Esophagus muscularis mucosa (tissue), 4 donors: ENCODE results near the gene ST6GALNAC6. TPM values are rescaled to one million over a fixed set of nuclear protein-coding genes. Genes with fewer than 3 reads are reported as not detected.

Experiments
- DNase-seq: peaks from one replicate; pipeline ENCODE4 v3.0.0-alpha.2; 2017; ENCODE audit errors: extremely low spot score
- H3K27ac ChIP-seq, 4 donors: fragments of 200-600 bp; sonication (generic); replicated peaks in 1 of 4; 1 replicate in 3 of 4; 2 replicates in 1 of 4; pipeline ENCODE4 v1.5.1; 2016 to 2019; ENCODE audit warnings: mild to moderate bottlenecking in 1 of 4
- H3K27me3 ChIP-seq, 4 donors: fragments of 200-600 bp; sonication (generic); one replicate each; pipeline versions ENCODE4 v1.5.1 to v1.6.0; 2016 to 2019
- H3K36me3 ChIP-seq, 4 donors: fragments of 200-600 bp; sonication (generic); one replicate each; pipeline ENCODE4 v1.5.1; 2016 to 2019
- H3K4me1 ChIP-seq, 4 donors: fragments of 200-600 bp; sonication (generic); one replicate each; pipeline ENCODE4 v1.5.1; 2016 to 2019
- H3K4me3 ChIP-seq, 4 donors: fragments of 200-600 bp; sonication (generic); 1 replicate in 2 of 4; 2 replicates in 2 of 4; pipeline ENCODE4 v1.5.1; 2016 to 2019; ENCODE audit warnings: mild to moderate bottlenecking in 4 of 4, moderate library complexity in 1 of 4
- H3K9me3 ChIP-seq, 4 donors: fragments of 200-600 bp; sonication (generic); 1 replicate in 3 of 4; 2 replicates in 1 of 4; pipeline ENCODE4 v1.5.1; 2016 to 2019
- EP300 ChIP-seq: sonication (generic); formaldehyde crosslinking; IDR thresholded peaks from one replicate; pipeline ENCODE4 v1.6.1; 2017; ENCODE audit warnings: antibody characterized with exemption
- POLR2A ChIP-seq: fragments of 450-650 bp; IDR thresholded peaks from one replicate; pipeline ENCODE4 v1.6.1; 2017; ENCODE audit warnings: antibody characterized with exemption, moderate library complexity, mild to moderate bottlenecking, low read depth
- POLR2AphosphoS5 ChIP-seq, 2 donors: sonication (generic); formaldehyde crosslinking; IDR thresholded peaks; one replicate each; pipeline ENCODE4 v1.6.1; 2017; ENCODE audit warnings: antibody characterized with exemption in 2 of 2
- WGBS: methylation state at CpG from one replicate; pipeline ENCODE4 v1.1.5; 2018; 5-methylcytosine and 5-hydroxymethylcytosine counted together
- intact Hi-C: fragments of 100-400 bp; cut with DNase I; formaldehyde crosslinking; loops from one replicate; pipeline ENCODE4 v1.15.1; 2023
- total RNA-seq, 4 donors: library from RNA; depleted of rRNA; stranded (reverse); fragments of >200 nt; gene quantifications; one replicate each; pipeline versions ENCODE4 v1.1.0 to v1.2.1, GENCODE V29; 2016
- TF ChIP-seq, protein P1 (sequence below), 3 experiments: fragments of 200-600 bp in 2 of 3; fragments of 450-650 bp in 1 of 3; sonication (generic) in 2 of 3; IDR thresholded peaks; one replicate each; pipeline ENCODE4 v1.5.1; 2017 to 2019; ENCODE audit warnings: antibody characterized with exemption in 3 of 3, mild to moderate bottlenecking in 2 of 3, moderate library complexity in 1 of 3

Gene ST6GALNAC6
- total RNA-seq, 4 donors from 2014 or later, result 95.9 to 169 (median 125) TPM

GRCh38 chr9:127890053-127890452 lies 9.3 kb downstream of the ST6GALNAC6 start:
- 85% methylated on average over 3 of the region's 3 CpGs for WGBS
- TF ChIP-seq EP300 (no peak), POLR2A (no peak), POLR2AphosphoS5 (IDR thresholded peaks at IDR 0.05) (no peak)
- TF ChIP-seq, protein P1, sequence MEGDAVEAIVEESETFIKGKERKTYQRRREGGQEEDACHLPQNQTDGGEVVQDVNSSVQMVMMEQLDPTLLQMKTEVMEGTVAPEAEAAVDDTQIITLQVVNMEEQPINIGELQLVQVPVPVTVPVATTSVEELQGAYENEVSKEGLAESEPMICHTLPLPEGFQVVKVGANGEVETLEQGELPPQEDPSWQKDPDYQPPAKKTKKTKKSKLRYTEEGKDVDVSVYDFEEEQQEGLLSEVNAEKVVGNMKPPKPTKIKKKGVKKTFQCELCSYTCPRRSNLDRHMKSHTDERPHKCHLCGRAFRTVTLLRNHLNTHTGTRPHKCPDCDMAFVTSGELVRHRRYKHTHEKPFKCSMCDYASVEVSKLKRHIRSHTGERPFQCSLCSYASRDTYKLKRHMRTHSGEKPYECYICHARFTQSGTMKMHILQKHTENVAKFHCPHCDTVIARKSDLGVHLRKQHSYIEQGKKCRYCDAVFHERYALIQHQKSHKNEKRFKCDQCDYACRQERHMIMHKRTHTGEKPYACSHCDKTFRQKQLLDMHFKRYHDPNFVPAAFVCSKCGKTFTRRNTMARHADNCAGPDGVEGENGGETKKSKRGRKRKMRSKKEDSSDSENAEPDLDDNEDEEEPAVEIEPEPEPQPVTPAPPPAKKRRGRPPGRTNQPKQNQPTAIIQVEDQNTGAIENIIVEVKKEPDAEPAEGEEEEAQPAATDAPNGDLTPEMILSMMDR (IDR thresholded peaks at IDR 0.05), result no peak
- H3K36me3 ChIP-seq, result peaks cover 59 to 100% (median 93%) of the 10 kb centered on the region in 4 donors

DNA sequence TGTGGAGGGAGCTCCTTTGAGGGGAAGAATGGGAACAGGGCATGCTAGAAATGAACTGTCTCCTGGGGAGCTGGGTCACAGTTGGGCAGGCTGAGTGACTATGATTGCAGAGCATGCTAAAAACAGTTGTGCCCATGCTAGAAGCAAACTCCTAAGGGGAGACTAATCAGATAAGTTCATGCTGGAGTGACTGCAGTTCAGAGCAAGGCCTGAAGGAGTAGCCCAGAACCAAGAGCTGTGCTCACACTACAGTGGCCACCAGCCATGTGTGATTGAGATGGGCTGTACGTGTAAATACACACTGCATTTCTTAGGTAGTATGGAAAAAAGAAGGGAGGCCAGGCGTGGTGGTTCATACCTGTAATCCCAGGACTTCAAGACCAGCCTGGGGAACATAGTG lies 11.6 kb downstream of the ST6GALNAC6 start:
- Histone ChIP-seq H3K27ac (no peak overlapping the region), H3K9me3 (peaks cover 0 to 2% (median under 1%) of the 10 kb centered on the region in 4 donors), H3K36me3 (peaks cover 36 to 90% (median 77%) of the 10 kb centered on the region in 4 donors), H3K4me1 (peaks cover 10 to 24% (median 14%) of the 10 kb centered on the region in 4 donors), H3K4me3 (no peak overlapping the region), H3K27me3 (no peaks in the 10 kb centered on the region)
- intact Hi-C loops, result no loop called here
- no peak for DNase-seq
- 87% methylated on average over 2 of the region's 2 CpGs for WGBS
- TF ChIP-seq EP300 (no peak), POLR2A (no peak), POLR2AphosphoS5 (IDR thresholded peaks at IDR 0.05) (no peak)
- TF ChIP-seq, protein P1 (IDR thresholded peaks at IDR 0.05), result no peak

More at GRCh38 chr9:127890053-127890452, 9.3 kb downstream of the ST6GALNAC6 start:
- no peak for DNase-seq
- Histone ChIP-seq H3K27me3 (no peaks in the 10 kb centered on the region), H3K4me1 (peaks cover 2 to 11% (median 6%) of the 10 kb centered on the region in 4 donors), H3K4me3 (no peak overlapping the region), H3K27ac (no peak overlapping the region), H3K9me3 (peaks cover 0 to 12% (median 5%) of the 10 kb centered on the region in 4 donors)
- intact Hi-C loops, result no loop called here

DNA sequence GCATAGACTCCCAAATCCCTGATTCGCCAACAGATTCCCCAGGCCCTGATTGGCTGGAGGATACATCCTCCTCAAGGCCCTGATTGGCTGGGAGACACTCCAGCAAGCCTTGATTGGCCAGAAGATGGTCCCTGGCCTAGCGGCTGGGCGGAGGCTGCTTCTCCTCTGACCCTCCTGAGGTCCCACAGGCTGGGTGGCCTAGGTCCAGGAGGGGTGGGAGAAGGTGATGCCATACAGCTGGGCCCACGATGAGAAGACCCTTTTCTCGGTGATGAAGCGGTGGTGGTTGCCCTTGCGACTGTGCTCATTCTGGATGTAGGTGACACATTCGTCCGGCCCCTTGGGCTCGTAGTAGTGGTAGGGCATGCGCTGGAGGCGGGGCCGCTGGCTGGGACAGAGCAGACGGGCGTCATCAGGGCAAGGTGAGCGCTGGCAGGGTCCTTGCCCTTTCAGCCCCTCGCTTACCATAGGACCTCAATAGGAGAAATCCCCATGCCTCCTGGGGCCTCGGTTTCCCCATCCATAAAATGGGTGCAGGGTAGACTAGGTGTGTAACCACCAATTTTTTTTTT lies 12.9 kb downstream of the ST6GALNAC6 start:
- Histone ChIP-seq H3K36me3 (peaks cover 34 to 80% (median 68%) of the 10 kb centered on the region in 4 donors), H3K27ac (no peak overlapping the region), H3K4me1 (peaks cover 10 to 28% (median 15%) of the 10 kb centered on the region in 4 donors), H3K4me3 (no peak overlapping the region), H3K9me3 (no peaks in the 10 kb centered on the region), H3K27me3 (no peaks in the 10 kb centered on the region)
- no peak for DNase-seq
- TF ChIP-seq POLR2AphosphoS5 (IDR thresholded peaks at IDR 0.05), result no peak
- TF ChIP-seq, protein P1 (IDR thresholded peaks at IDR 0.05), result no peak
- TF ChIP-seq POLR2A, result no peak
- TF ChIP-seq EP300, result no peak
- 97% methylated on average over 18 of the region's 18 CpGs for WGBS
- intact Hi-C loops, result no loop called here

DNA sequence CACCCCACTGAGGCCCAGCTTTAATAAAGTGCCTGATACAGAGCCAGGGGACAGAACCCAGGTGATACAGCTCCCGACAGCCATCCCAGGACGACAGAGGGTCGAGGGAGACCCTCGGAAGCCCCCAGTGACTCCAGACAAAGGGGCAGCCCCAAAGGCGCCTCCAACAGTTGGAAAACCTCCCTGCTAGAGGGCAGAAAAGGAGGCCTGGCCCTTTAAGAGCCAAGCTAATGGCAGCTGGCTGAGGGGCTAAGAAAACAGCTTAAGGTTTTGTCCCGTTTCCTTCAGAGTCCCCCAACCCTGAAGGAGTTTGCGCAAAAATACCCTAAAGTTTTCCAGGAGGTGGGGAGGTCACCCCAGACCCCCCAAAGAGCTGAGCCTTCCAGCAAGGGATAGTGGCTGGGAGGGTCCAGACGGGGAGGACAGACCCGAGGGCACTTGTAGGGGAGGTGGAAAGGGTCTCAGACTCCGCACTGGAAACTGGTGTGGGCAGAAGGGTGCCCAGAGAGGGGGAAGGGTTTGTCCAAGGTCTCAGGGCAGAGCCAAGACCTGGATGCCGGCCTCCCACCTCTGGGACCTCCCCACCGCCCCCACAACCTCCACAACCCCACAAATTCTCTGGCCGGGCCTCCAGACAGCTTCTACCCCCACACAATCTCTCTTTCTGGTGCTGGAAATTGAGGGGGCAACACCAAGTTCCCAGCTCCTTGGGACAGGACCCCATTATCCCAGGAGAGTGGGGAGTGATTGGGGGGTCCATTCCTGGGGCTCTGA lies 13.7 kb downstream of the ST6GALNAC6 start:
- Histone ChIP-seq H3K27me3 (no peaks in the 10 kb centered on the region), H3K4me1 (peaks cover 10 to 28% (median 15%) of the 10 kb centered on the region in 4 donors), H3K27ac (peak overlapping the region in 2 of 4 donors; percentile 28 to 33), H3K36me3 (peaks cover 30 to 72% (median 61%) of the 10 kb centered on the region in 4 donors), H3K4me3 (no peak overlapping the region), H3K9me3 (no peaks in the 10 kb centered on the region)
- DNase-seq, result no peak
- intact Hi-C loops, result no loop called here
- WGBS, result 81% methylated on average over 11 of the region's 13 CpGs
- TF ChIP-seq POLR2AphosphoS5 (IDR thresholded peaks at IDR 0.05) (no peak), EP300 (no peak), POLR2A (no peak)
- TF ChIP-seq, protein P1 (IDR thresholded peaks at IDR 0.05), result no peak
